Endothelial cell of umbilical vein (primary cell): ENCODE measurements around the gene DZIP1. TPM values are rescaled to one million over a fixed set of nuclear protein-coding genes. Genes with fewer than 3 reads are reported as not detected.

Experiments used
- BruUV-seq: library from RNA; stranded (reverse); fragments of 400-500 nt; replicated peaks from 2 replicates; lab custom pipeline; 2021; lab: Mats Ljungman, UMichigan
- CTCF ChIA-PET: fragments of 300-600, 350-600 bp; sonication (Branson Sonifier 250); formaldehyde crosslinking; loops from one replicate; lab custom pipeline; 2021; ENCODE audit warnings: antibody characterized with exemption, inconsistent platforms; lab: Charles Lee
- POLR2A ChIA-PET: fragments of 300-600, 350-600 bp; sonication (Branson Sonifier 250); formaldehyde crosslinking; loops from one replicate; lab custom pipeline; 2021; ENCODE audit warnings: antibody characterized with exemption, inconsistent platforms; lab: Charles Lee
- DNase-seq: peaks from one replicate; pipeline ENCODE4 v3.0.0-alpha.2; 2011; ENCODE audit warnings: low read depth, low spot score
- FAIRE-seq: peaks from 2 replicates; lab custom pipeline; 2011; peaks lifted over from hg19 to GRCh38; lab: Jason Lieb, UNC
- H2AFZ ChIP-seq: 2 replicates; pipeline ENCODE4 v1.6.0; 2012; ENCODE audit warnings: low read depth, low read length, control low read depth, inconsistent platforms
- H3K27ac ChIP-seq: 2 replicates; pipeline ENCODE4 v1.5.1; 2011; ENCODE audit warnings: low read depth, mild to moderate bottlenecking, control low read depth, low read length, moderate library complexity; ENCODE audit not compliant: insufficient read depth
- H3K27me3 ChIP-seq, 2 experiments: 2 replicates each; pipeline versions ENCODE4 v1.6.0 to v1.6.1; 2011; ENCODE audit warnings: low read length in 2 of 2, mixed read lengths in 1 of 2; ENCODE audit not compliant: control insufficient read depth in 2 of 2, insufficient read depth in 2 of 2
- H3K36me3 ChIP-seq, 2 experiments: 2 replicates in 1 of 2; 3 replicates in 1 of 2; pipeline ENCODE4 v1.5.1; 2011; ENCODE audit warnings: low read length in 2 of 2, mild to moderate bottlenecking in 1 of 2, moderate library complexity in 1 of 2; ENCODE audit not compliant: control insufficient read depth in 2 of 2, insufficient read depth in 2 of 2; ENCODE audit errors: extremely low read depth in 1 of 2
- H3K4me1 ChIP-seq: 3 replicates; pipeline ENCODE4 v1.5.1; 2011; ENCODE audit warnings: mild to moderate bottlenecking, low read length; ENCODE audit not compliant: control insufficient read depth, insufficient read depth; ENCODE audit errors: extremely low read depth
- H3K4me2 ChIP-seq: 2 replicates; pipeline ENCODE4 v1.6.1; 2011; ENCODE audit warnings: low read length, control low read depth, mixed read lengths; ENCODE audit not compliant: insufficient read depth
- H3K4me3 ChIP-seq, 3 experiments: fragments of 200-600 bp in 1 of 3; sonication (generic), shearing (Covaris generic) in 1 of 3; replicated peaks in 1 of 3; 2 replicates each; pipeline ENCODE4 v1.5.1; 2011 to 2016; ENCODE audit warnings: control low read depth in 3 of 3, low read length in 3 of 3, mild to moderate bottlenecking in 2 of 3, inconsistent platforms in 1 of 3, low read depth in 1 of 3, moderate library complexity in 1 of 3; ENCODE audit not compliant: insufficient read depth in 1 of 3
- H3K79me2 ChIP-seq: 2 replicates; pipeline ENCODE4 v1.6.0; 2012; ENCODE audit warnings: low read length, inconsistent platforms; ENCODE audit not compliant: control insufficient read depth, insufficient read depth
- H3K9ac ChIP-seq: replicated peaks from 2 replicates; pipeline ENCODE3; 2011; ENCODE audit warnings: low read length, control low read depth; ENCODE audit not compliant: insufficient read depth; ENCODE audit errors: extremely low read depth
- H3K9me1 ChIP-seq: replicated peaks from 3 replicates; pipeline ENCODE4 v1.6.0; 2011; ENCODE audit warnings: mild to moderate bottlenecking, low read length; ENCODE audit not compliant: control insufficient read depth, insufficient read depth; ENCODE audit errors: extremely low read depth
- H3K9me3 ChIP-seq: replicated peaks from 2 replicates; pipeline ENCODE4 v1.5.1; 2012; ENCODE audit warnings: low read length, inconsistent platforms; ENCODE audit not compliant: control insufficient read depth, insufficient read depth
- H4K20me1 ChIP-seq: replicated peaks from 2 replicates; pipeline ENCODE3; 2011; ENCODE audit warnings: mild to moderate bottlenecking, low read length; ENCODE audit not compliant: control insufficient read depth, insufficient read depth; ENCODE audit errors: extremely low read depth
- CTCF ChIP-seq, 2 donors: IDR thresholded peaks; 1 replicate in 1 of 2; 2 replicates in 1 of 2; pipeline ENCODE4 v1.5.1; 2011; ENCODE audit warnings: low read length in 2 of 2, mild to moderate bottlenecking in 2 of 2, moderate library complexity in 2 of 2, control low read depth in 1 of 2, inconsistent platforms in 1 of 2, low read depth in 1 of 2; ENCODE audit not compliant: insufficient read depth in 1 of 2; ENCODE audit errors: extremely low read depth in 1 of 2
- EZH2 ChIP-seq: IDR thresholded peaks from 2 replicates; pipeline ENCODE4 v1.6.1; 2012; ENCODE audit warnings: borderline replicate concordance, low read depth, mild to moderate bottlenecking, moderate library complexity, low read length, inconsistent platforms; ENCODE audit not compliant: severe bottlenecking
- GATA2 ChIP-seq: IDR thresholded peaks from 2 replicates; pipeline ENCODE4 v1.7.0; 2011; ENCODE audit warnings: low read depth, mild to moderate bottlenecking, moderate library complexity, mixed read lengths, low read length; ENCODE audit not compliant: insufficient read length, insufficient read depth
- MAX ChIP-seq: IDR thresholded peaks from 2 replicates; pipeline ENCODE4 v1.6.1; 2011; ENCODE audit not compliant: insufficient read depth, insufficient read length
- MYC ChIP-seq: IDR thresholded peaks from one replicate; pipeline ENCODE4 v1.6.1; 2011; ENCODE audit warnings: mild to moderate bottlenecking, low read depth, low read length
- POLR2A ChIP-seq: IDR thresholded peaks from 2 replicates; pipeline ENCODE4 v1.6.1; 2012; ENCODE audit warnings: low read depth, mild to moderate bottlenecking, control low read depth, low read length
- dilution Hi-C: fragments of 300-500 bp; cut with MboI; formaldehyde crosslinking; loops from one replicate; pipeline ENCODE4 v1.15.0; 2019; ENCODE audit warnings: low sequenced_read_pairs; ENCODE audit not compliant: extremely low pct_ligation_motif_present
- intact Hi-C: fragments of 100-400 bp; cut with micrococcal nuclease; formaldehyde crosslinking; loops from one replicate; pipeline ENCODE4 v1.10.0; 2022
- polyA plus RNA-seq, 4 experiments: library from polyadenylated mRNA; depleted of rRNA in 3 of 4; stranded (reverse) in 3 of 4; unstranded in 1 of 4; fragments of >200 nt; gene quantifications; 2 replicates each; pipeline versions ENCODE4 v1.2.1 to v1.2.3, GENCODE V29; 2011 to 2012; ENCODE audit warnings: missing spikeins in 1 of 4
- total RNA-seq: library from RNA; stranded (reverse); gene quantifications from 2 replicates; pipeline ENCODE4 v1.2.3, GENCODE V29; 2021

Gene DZIP1
- total and polyA plus RNA-seq, 2 donors (not counting 3 experiments of a cell fraction or from before 2014, with no cell fraction given), result 8.6 to 32.1 TPM

GRCh38 chr13:95620030-95620824, 24.3 kb downstream of the DZIP1 start:
- no peak overlapping the region for H3K9ac ChIP-seq
- H2AFZ ChIP-seq, result no peak overlapping the region
- intact Hi-C loops, result no loop called here
- H3K36me3 ChIP-seq, result peaks cover 20% of the 10 kb centered on the region in 2 experiments
- no peaks in the 10 kb centered on the region for H3K4me1 ChIP-seq
- CTCF ChIA-PET, result interaction anchor here (2.1 to 7.3 kb wide), 2 partner anchors 83 to 214 kb away, joined by 5 to 286 read pairs; no protein-coding TSS in a partner anchor
- no peak overlapping the region for H3K4me3 ChIP-seq
- no peak for FAIRE-seq
- H3K27me3 ChIP-seq, result no peaks in the 10 kb centered on the region
- no peaks in the 10 kb centered on the region for H3K9me3 ChIP-seq
- no peaks in the 10 kb centered on the region for H3K9me1 ChIP-seq
- dilution Hi-C loops, result no loop called here
- H3K79me2 ChIP-seq, result no peaks in the 10 kb centered on the region
- no peak for DNase-seq
- H3K4me2 ChIP-seq, result no peak overlapping the region
- BruUV-seq, result no TSS peak
- peaks cover 2% of the 10 kb centered on the region for H4K20me1 ChIP-seq
- no peak overlapping the region for H3K27ac ChIP-seq
- TF ChIP-seq POLR2A (no peak), CTCF (IDR thresholded peaks at IDR 0.05; ENCODE audit: extremely low read depth in 1 of 2, insufficient read depth in 1 of 2, low read depth in 1 of 2, low read length in 2 of 2) (no peak), MAX (no peak), MYC (no peak), GATA2 (no peak), EZH2 (no peak)
- POLR2A ChIA-PET, result no interaction called here
